Ascending aorta (tissue), 2 donors: ENCODE measurements around the gene MIPEP. TPM values are rescaled to one million over a fixed set of nuclear protein-coding genes. Genes with fewer than 3 reads are reported as not detected.

Experiments
- DNase-seq, 2 donors: peaks; one replicate each; pipeline ENCODE4 v3.0.0-alpha.2; 2019; ENCODE audit warnings: low spot score in 2 of 2
- H3K27ac ChIP-seq, 2 donors: fragments of 200-600 bp; sonication (generic); one replicate each; pipeline ENCODE4 v1.5.1; 2016 to 2017; ENCODE audit warnings: mild to moderate bottlenecking in 1 of 2
- H3K27me3 ChIP-seq: fragments of 200-600 bp; sonication (generic); one replicate; pipeline ENCODE4 v1.5.1; 2017
- H3K36me3 ChIP-seq, 2 donors: fragments of 200-600 bp; sonication (generic); one replicate each; pipeline ENCODE4 v1.5.1; 2016
- H3K4me1 ChIP-seq, 2 donors: fragments of 200-600 bp; sonication (generic); one replicate each; pipeline ENCODE4 v1.5.1; 2016 to 2017; ENCODE audit warnings: mild to moderate bottlenecking in 1 of 2
- H3K4me3 ChIP-seq, 2 donors: fragments of 200-600 bp; sonication (generic); one replicate each; pipeline ENCODE4 v1.5.1; 2016 to 2017; ENCODE audit warnings: mild to moderate bottlenecking in 1 of 2
- H3K9me3 ChIP-seq, 2 donors: fragments of 200-600 bp; sonication (generic); one replicate each; pipeline ENCODE4 v1.5.1; 2016
- intact Hi-C: fragments of 100-400 bp; cut with DNase I; formaldehyde crosslinking; loops from one replicate; pipeline ENCODE4 v1.15.1; 2023
- total RNA-seq: library from RNA; depleted of rRNA; stranded (reverse); fragments of >200 nt; gene quantifications from one replicate; pipeline ENCODE4 v1.1.0, GENCODE V29; 2016
- TF ChIP-seq, protein P1 (sequence below), 3 experiments: fragments of 200-600 bp in 2 of 3; fragments of 450-650 bp in 1 of 3; sonication (generic) in 2 of 3; IDR thresholded peaks; one replicate each; pipeline ENCODE4 v1.5.1; 2016 to 2019; ENCODE audit warnings: antibody characterized with exemption in 3 of 3, mild to moderate bottlenecking in 1 of 3, moderate library complexity in 1 of 3

The MIPEP gene
- total RNA-seq, 1 donor from 2014 or later = 2.8 TPM

- DNase-seq = no peak
- Histone ChIP-seq H3K4me1 (no peaks in the 10 kb centered on the region), H3K27ac (no peak overlapping the region), H3K27me3 (no peaks in the 10 kb centered on the region), H3K9me3 (no peaks in the 10 kb centered on the region), H3K36me3 (peaks cover 0 to 7% of the 10 kb centered on the region in 2 donors), H3K4me3 (no peak overlapping the region)
- intact Hi-C loops = no loop called here
- TF ChIP-seq, protein P1, sequence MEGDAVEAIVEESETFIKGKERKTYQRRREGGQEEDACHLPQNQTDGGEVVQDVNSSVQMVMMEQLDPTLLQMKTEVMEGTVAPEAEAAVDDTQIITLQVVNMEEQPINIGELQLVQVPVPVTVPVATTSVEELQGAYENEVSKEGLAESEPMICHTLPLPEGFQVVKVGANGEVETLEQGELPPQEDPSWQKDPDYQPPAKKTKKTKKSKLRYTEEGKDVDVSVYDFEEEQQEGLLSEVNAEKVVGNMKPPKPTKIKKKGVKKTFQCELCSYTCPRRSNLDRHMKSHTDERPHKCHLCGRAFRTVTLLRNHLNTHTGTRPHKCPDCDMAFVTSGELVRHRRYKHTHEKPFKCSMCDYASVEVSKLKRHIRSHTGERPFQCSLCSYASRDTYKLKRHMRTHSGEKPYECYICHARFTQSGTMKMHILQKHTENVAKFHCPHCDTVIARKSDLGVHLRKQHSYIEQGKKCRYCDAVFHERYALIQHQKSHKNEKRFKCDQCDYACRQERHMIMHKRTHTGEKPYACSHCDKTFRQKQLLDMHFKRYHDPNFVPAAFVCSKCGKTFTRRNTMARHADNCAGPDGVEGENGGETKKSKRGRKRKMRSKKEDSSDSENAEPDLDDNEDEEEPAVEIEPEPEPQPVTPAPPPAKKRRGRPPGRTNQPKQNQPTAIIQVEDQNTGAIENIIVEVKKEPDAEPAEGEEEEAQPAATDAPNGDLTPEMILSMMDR (IDR thresholded peaks at IDR 0.05) = no peak
These were observed 135.7 kb downstream of the MIPEP start for GRCh38 chr13:23753458-23753857.

GRCh38 chr13:23752111-23753001 lies 136.8 kb downstream of the MIPEP start:
- H3K36me3 ChIP-seq = peaks cover 0 to 7% of the 10 kb centered on the region in 2 donors

GRCh38 chr13:23751195-23751594 lies 138.0 kb downstream of the MIPEP start:
- no peaks in the 10 kb centered on the region for H3K9me3 ChIP-seq
- TF ChIP-seq, protein P1 (IDR thresholded peaks at IDR 0.05) = no peak
- H3K4me1 ChIP-seq = no peaks in the 10 kb centered on the region
- peaks cover 0 to 7% of the 10 kb centered on the region in 2 donors for H3K36me3 ChIP-seq
- no peak overlapping the region for H3K27ac ChIP-seq
- no peak overlapping the region for H3K4me3 ChIP-seq
- intact Hi-C loops = no loop called here
- no peak for DNase-seq
- no peaks in the 10 kb centered on the region for H3K27me3 ChIP-seq

More at GRCh38 chr13:23752111-23753001, 136.8 kb downstream of the MIPEP start:
- no peak overlapping the region for H3K4me3 ChIP-seq
- H3K9me3 ChIP-seq = no peaks in the 10 kb centered on the region
- H3K4me1 ChIP-seq = no peaks in the 10 kb centered on the region
- no peak for DNase-seq
- intact Hi-C loops = no loop called here
- TF ChIP-seq, protein P1 (IDR thresholded peaks at IDR 0.05) = no peak
- no peaks in the 10 kb centered on the region for H3K27me3 ChIP-seq
- no peak overlapping the region for H3K27ac ChIP-seq

- H3K36me3 ChIP-seq = peaks cover 0 to 7% of the 10 kb centered on the region in 2 donors
- no peaks in the 10 kb centered on the region for H3K4me1 ChIP-seq
- intact Hi-C loops = no loop called here
- no peak overlapping the region for H3K27ac ChIP-seq
- no peak for DNase-seq
- H3K27me3 ChIP-seq = no peaks in the 10 kb centered on the region
- no peak overlapping the region for H3K4me3 ChIP-seq
- TF ChIP-seq, protein P1 (IDR thresholded peaks at IDR 0.05) = no peak
- no peaks in the 10 kb centered on the region for H3K9me3 ChIP-seq
These were observed 138.6 kb downstream of the MIPEP start for GRCh38 chr13:23750383-23751121.

DNA sequence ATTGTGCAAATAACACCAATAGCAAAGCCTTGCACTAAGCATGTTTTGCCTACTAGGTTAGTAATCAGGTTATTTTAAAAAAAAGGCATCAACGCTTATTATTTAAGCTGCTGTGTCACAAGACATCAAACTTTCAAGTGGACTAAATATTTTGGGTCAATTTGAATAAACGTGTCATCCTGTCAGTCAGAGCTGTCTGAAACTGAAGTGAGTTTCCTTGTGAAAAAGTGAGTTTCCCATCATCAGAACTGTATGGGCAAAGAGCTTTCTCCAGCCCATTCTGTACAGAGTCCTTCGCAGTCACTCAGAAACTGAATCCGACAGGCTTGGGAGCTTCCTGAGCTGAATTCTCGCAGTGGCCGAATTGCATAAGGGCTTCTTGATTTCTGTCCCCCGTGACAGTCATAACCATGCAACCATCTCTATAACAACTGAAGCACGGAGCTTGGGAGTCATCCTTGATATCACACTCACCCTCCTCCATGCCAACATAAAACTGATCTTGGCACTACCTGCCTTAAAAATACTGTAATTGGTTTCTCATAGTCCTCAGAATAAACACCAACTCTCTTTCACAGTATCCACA lies 139.8 kb downstream of the MIPEP start:
- Histone ChIP-seq H3K9me3 (no peaks in the 10 kb centered on the region), H3K4me3 (no peak overlapping the region), H3K4me1 (no peaks in the 10 kb centered on the region), H3K36me3 (peaks cover 0 to 7% of the 10 kb centered on the region in 2 donors), H3K27me3 (no peaks in the 10 kb centered on the region), H3K27ac (no peak overlapping the region)
- TF ChIP-seq, protein P1 (IDR thresholded peaks at IDR 0.05) = no peak
- intact Hi-C loops = no loop called here
- no peak for DNase-seq
